ENCODE measurements around the gene CAMK1.

Gene CAMK1

GRCh38 chr3:9770276-9770812, 597 bp upstream of the CAMK1 start:
- 0 out of 2 replicates have a peak, but pooled peaks cover 3% of the 10 kb centered on the region for H3F3A ChIP-seq (ENCODE audit: insufficient read depth, low read length)
- no peaks in the 10 kb centered on the region for H3K9me3 ChIP-seq (ENCODE audit: low read length)
- no peaks in the 10 kb centered on the region for H4K20me1 ChIP-seq (ENCODE audit: insufficient read depth, low read length)
- no peak overlapping the region for H2AFZ ChIP-seq (ENCODE audit: low read length)
- no peaks in the 10 kb centered on the region for H3K27me3 ChIP-seq (ENCODE audit: insufficient read depth, low read length)
- no peaks in the 10 kb centered on the region for H3K36me3 ChIP-seq (ENCODE audit: insufficient read depth, low read length)
- no peak overlapping the region for H3K9ac ChIP-seq (ENCODE audit: low read length)
- no peaks in the 10 kb centered on the region for H3K79me2 ChIP-seq (ENCODE audit: insufficient read depth, low read length)
- peaks cover 8% of the 10 kb centered on the region for H3K4me1 ChIP-seq (ENCODE audit: insufficient read depth, low read length, severe bottlenecking)
- H3K9me2 ChIP-seq (ENCODE audit: low read depth, low read length), result no peaks in the 10 kb centered on the region
- TF ChIP-seq CTCF (IDR thresholded peaks at IDR 0.05; ENCODE audit: low read length) (no peak), EZH2 (IDR thresholded peaks at IDR 0.05; ENCODE audit: borderline replicate concordance, low read length) (no peak)
- peak overlapping the region; percentile 51; the same call in 1 of the 2 replicates for H3K4me2 ChIP-seq (ENCODE audit: low read length)
- no peak overlapping the region for H3K4me3 ChIP-seq (ENCODE audit: low read depth, low read length, poor library complexity, severe bottlenecking)
- H3K27ac ChIP-seq (ENCODE audit: low read depth, low read length, poor library complexity, severe bottlenecking), result no peak overlapping the region

GRCh38 chr3:9769012-9769411, 735 bp downstream of the CAMK1 start:
- Histone ChIP-seq H3K36me3 (ENCODE audit: insufficient read depth, low read length) (no peaks in the 10 kb centered on the region), H3K9me2 (ENCODE audit: low read depth, low read length) (no peaks in the 10 kb centered on the region), H4K20me1 (ENCODE audit: insufficient read depth, low read length) (no peaks in the 10 kb centered on the region), H3K27me3 (ENCODE audit: insufficient read depth, low read length) (no peaks in the 10 kb centered on the region), H3K27ac (ENCODE audit: low read depth, low read length, poor library complexity, severe bottlenecking) (no peak overlapping the region), H2AFZ (ENCODE audit: low read length) (no peak overlapping the region), H3K4me1 (ENCODE audit: insufficient read depth, low read length, severe bottlenecking) (peaks cover 8% of the 10 kb centered on the region), H3K4me2 (ENCODE audit: low read length) (no peak overlapping the region), H3K9me3 (ENCODE audit: low read length) (no peaks in the 10 kb centered on the region), H3K9ac (ENCODE audit: low read length) (no peak overlapping the region), H3K4me3 (ENCODE audit: low read depth, low read length, poor library complexity, severe bottlenecking) (no peak overlapping the region), H3F3A (ENCODE audit: insufficient read depth, low read length) (0 out of 2 replicates have a peak, but pooled peaks cover 3% of the 10 kb centered on the region), H3K79me2 (ENCODE audit: insufficient read depth, low read length) (no peaks in the 10 kb centered on the region)
- TF ChIP-seq CTCF (IDR thresholded peaks at IDR 0.05; ENCODE audit: low read length), result no peak
- TF ChIP-seq EZH2 (IDR thresholded peaks at IDR 0.05; ENCODE audit: borderline replicate concordance, low read length), result no peak

- no peak overlapping the region for H3K4me2 ChIP-seq (ENCODE audit: low read length)
- no peak overlapping the region for H3K9ac ChIP-seq (ENCODE audit: low read length)
- H3K27me3 ChIP-seq (ENCODE audit: insufficient read depth, low read length), result no peaks in the 10 kb centered on the region
- no peaks in the 10 kb centered on the region for H3K79me2 ChIP-seq (ENCODE audit: insufficient read depth, low read length)
- H3K36me3 ChIP-seq (ENCODE audit: insufficient read depth, low read length), result no peaks in the 10 kb centered on the region
- H4K20me1 ChIP-seq (ENCODE audit: insufficient read depth, low read length), result no peaks in the 10 kb centered on the region
- no peak overlapping the region for H3K4me3 ChIP-seq (ENCODE audit: low read depth, low read length, poor library complexity, severe bottlenecking)
- peaks cover 8% of the 10 kb centered on the region for H3K4me1 ChIP-seq (ENCODE audit: insufficient read depth, low read length, severe bottlenecking)
- H3K9me2 ChIP-seq (ENCODE audit: low read depth, low read length), result no peaks in the 10 kb centered on the region
- no peak overlapping the region for H2AFZ ChIP-seq (ENCODE audit: low read length)
- H3F3A ChIP-seq (ENCODE audit: insufficient read depth, low read length), result 0 out of 2 replicates have a peak, but pooled peaks cover 3% of the 10 kb centered on the region
- TF ChIP-seq EZH2 (IDR thresholded peaks at IDR 0.05; ENCODE audit: borderline replicate concordance, low read length), result no peak
- TF ChIP-seq CTCF (IDR thresholded peaks at IDR 0.05; ENCODE audit: low read length), result no peak
- H3K27ac ChIP-seq (ENCODE audit: low read depth, low read length, poor library complexity, severe bottlenecking), result no peak overlapping the region
- no peaks in the 10 kb centered on the region for H3K9me3 ChIP-seq (ENCODE audit: low read length)
Observed at GRCh38 chr3:9768141-9768775, 1.5 kb downstream of the CAMK1 start.
